Mammary epithelial cell (primary cell): Measurements from ENCODE around the gene CPEB3.

Experiments used
- EZH2 ChIP-seq: IDR thresholded peaks from 2 replicates; pipeline ENCODE4 v1.6.1; 2012; ENCODE audit warnings: low read length, inconsistent platforms, borderline replicate concordance
- TF ChIP-seq, protein P1 (sequence below), 2 donors: IDR thresholded peaks in 1 of 2; conservative IDR thresholded peaks in 1 of 2; 2 replicates each; pipeline ENCODE4 v1.5.1; 2011 to 2012; ENCODE audit warnings: inconsistent platforms in 2 of 2, low read length in 2 of 2, mild to moderate bottlenecking in 2 of 2, control low read depth in 1 of 2, low read depth in 1 of 2; ENCODE audit not compliant: insufficient read depth in 1 of 2; ENCODE audit errors: extremely low read depth in 1 of 2

- TF ChIP-seq, protein P1, sequence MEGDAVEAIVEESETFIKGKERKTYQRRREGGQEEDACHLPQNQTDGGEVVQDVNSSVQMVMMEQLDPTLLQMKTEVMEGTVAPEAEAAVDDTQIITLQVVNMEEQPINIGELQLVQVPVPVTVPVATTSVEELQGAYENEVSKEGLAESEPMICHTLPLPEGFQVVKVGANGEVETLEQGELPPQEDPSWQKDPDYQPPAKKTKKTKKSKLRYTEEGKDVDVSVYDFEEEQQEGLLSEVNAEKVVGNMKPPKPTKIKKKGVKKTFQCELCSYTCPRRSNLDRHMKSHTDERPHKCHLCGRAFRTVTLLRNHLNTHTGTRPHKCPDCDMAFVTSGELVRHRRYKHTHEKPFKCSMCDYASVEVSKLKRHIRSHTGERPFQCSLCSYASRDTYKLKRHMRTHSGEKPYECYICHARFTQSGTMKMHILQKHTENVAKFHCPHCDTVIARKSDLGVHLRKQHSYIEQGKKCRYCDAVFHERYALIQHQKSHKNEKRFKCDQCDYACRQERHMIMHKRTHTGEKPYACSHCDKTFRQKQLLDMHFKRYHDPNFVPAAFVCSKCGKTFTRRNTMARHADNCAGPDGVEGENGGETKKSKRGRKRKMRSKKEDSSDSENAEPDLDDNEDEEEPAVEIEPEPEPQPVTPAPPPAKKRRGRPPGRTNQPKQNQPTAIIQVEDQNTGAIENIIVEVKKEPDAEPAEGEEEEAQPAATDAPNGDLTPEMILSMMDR (conservative IDR thresholded peaks at IDR 0.05 in 1 of 2, IDR thresholded peaks at IDR 0.05 in 1 of 2; ENCODE audit: extremely low read depth in 1 of 2, insufficient read depth in 1 of 2, low read depth in 1 of 2, low read length in 2 of 2): no peak
- TF ChIP-seq EZH2: no peak
Measured at GRCh38 chr10:92239151-92239599, 51.7 kb downstream of the CPEB3 start.
